OCI-LY1 (cell line): Measurements from ENCODE around the gene PPP1CA.

Experiments used
- CTCF ChIP-seq: fragments of 200-600 bp; sonication (generic), shearing (Covaris generic); IDR thresholded peaks from 2 replicates; pipeline ENCODE4 v1.5.1; 2017; ENCODE audit warnings: mild to moderate bottlenecking, antibody characterized with exemption, low read length, moderate library complexity, mixed read lengths
- EZH2 ChIP-seq: fragments of 200-600 bp; sonication (generic), shearing (Covaris generic); IDR thresholded peaks from 2 replicates; pipeline ENCODE4 v1.8.0; 2017; ENCODE audit warnings: borderline replicate concordance, mixed run types, mild to moderate bottlenecking, antibody characterized with exemption, low read length, moderate library complexity, mixed read lengths

GRCh38 chr11:67376873-67377808, 24.5 kb downstream of the PPP1CA start:
- TF ChIP-seq CTCF (no peak), EZH2 (no peak)
